ENCODE results near the gene TPRX1.
"Not testable (repeated sequence)": the region's sequence is repeated elsewhere in the genome, so short reads cannot be mapped to it uniquely, and the experiment has no call there.

Gene TPRX1

GRCh38 chr19:47801270-47801669, 3.1 kb downstream of the TPRX1 start:
- DNase-seq (ENCODE audit: low read depth in 2 of 2): no peak

- no peak for DNase-seq (ENCODE audit: low read depth in 2 of 2)
Measured at GRCh38 chr19:47798904-47799266, 5.5 kb downstream of the TPRX1 start.

- DNase-seq (ENCODE audit: low read depth in 2 of 2): no peak
Measured at GRCh38 chr19:47797996-47798903, 6.1 kb downstream of the TPRX1 start.

- no peak for DNase-seq (ENCODE audit: low read depth in 2 of 2)
Measured at GRCh38 chr19:47796785-47797184, 7.6 kb downstream of the TPRX1 start.

GRCh38 chr19:47794526-47794925, 9.8 kb downstream of the TPRX1 start:
- DNase-seq (ENCODE audit: low read depth in 2 of 2): no peak

- DNase-seq (ENCODE audit: low read depth in 2 of 2): no peak
Measured at GRCh38 chr19:47792616-47793015, 11.7 kb downstream of the TPRX1 start.

- DNase-seq (ENCODE audit: low read depth in 2 of 2): peak; percentile 87 to 90
Measured at GRCh38 chr19:47790398-47790814, 13.9 kb downstream of the TPRX1 start.

GRCh38 chr19:47789811-47790210, 14.5 kb downstream of the TPRX1 start:
- DNase-seq (ENCODE audit: low read depth in 2 of 2): not testable (repeated sequence)

- not testable (repeated sequence) for DNase-seq (ENCODE audit: low read depth in 2 of 2)
Measured at GRCh38 chr19:47787307-47787706, 17.0 kb downstream of the TPRX1 start.

- DNase-seq (ENCODE audit: low read depth in 2 of 2): no peak
Measured at GRCh38 chr19:47786566-47786965, 17.8 kb downstream of the TPRX1 start.

GRCh38 chr19:47781590-47782262, 22.6 kb downstream of the TPRX1 start:
- DNase-seq (ENCODE audit: low read depth in 2 of 2): no peak

- DNase-seq (ENCODE audit: low read depth in 2 of 2): no peak
Measured at GRCh38 chr19:47780215-47780551, 24.2 kb downstream of the TPRX1 start.

- DNase-seq (ENCODE audit: low read depth in 2 of 2): no peak
Measured at GRCh38 chr19:47779524-47780214, 24.7 kb downstream of the TPRX1 start.

- DNase-seq (ENCODE audit: low read depth in 2 of 2): no peak
Measured at GRCh38 chr19:47778954-47779351, 25.4 kb downstream of the TPRX1 start.

- DNase-seq (ENCODE audit: low read depth in 2 of 2): peak; percentile 60 to 73
Measured at GRCh38 chr19:47778049-47778953, 26.1 kb downstream of the TPRX1 start, which contains the start of gene SELENOW. Gene SELENOW (plus strand): TSS chr19:47778703. CDS start chr19:47778786, 83 bp downstream.

- DNase-seq (ENCODE audit: low read depth in 2 of 2): not testable (repeated sequence)
Measured at GRCh38 chr19:47777245-47778048, 26.9 kb downstream of the TPRX1 start.

- no peak for DNase-seq (ENCODE audit: low read depth in 2 of 2)
Measured at GRCh38 chr19:47776568-47776967, 27.8 kb downstream of the TPRX1 start.

GRCh38 chr19:47771291-47771690, 33.1 kb downstream of the TPRX1 start:
- DNase-seq (ENCODE audit: low read depth in 2 of 2): not testable (repeated sequence)

GRCh38 chr19:47769534-47769933, 34.8 kb downstream of the TPRX1 start:
- DNase-seq (ENCODE audit: low read depth in 2 of 2): no peak

GRCh38 chr19:47768604-47769003, 35.7 kb downstream of the TPRX1 start:
- DNase-seq (ENCODE audit: low read depth in 2 of 2): no peak

GRCh38 chr19:47767349-47767748, 37.0 kb downstream of the TPRX1 start:
- DNase-seq (ENCODE audit: low read depth in 2 of 2): no peak
